Parietal lobe (tissue), 2 donors: ENCODE data around the gene NSUN7. TPM values are rescaled to one million over a fixed set of nuclear protein-coding genes. Genes with fewer than 3 reads are reported as not detected.

Experiments
- small RNA-seq: library from RNA; depleted of rRNA; stranded (forward); fragments of <200 nt; gene quantifications from one replicate; pipeline ENCODE3, GENCODE V24; 2014; ENCODE audit warnings: low replicate concordance
- total RNA-seq: library from RNA; depleted of rRNA; stranded (reverse); fragments of >200 nt; gene quantifications from one replicate; pipeline ENCODE4 v1.2.3, GENCODE V29; 2014

Gene NSUN7, protein sequence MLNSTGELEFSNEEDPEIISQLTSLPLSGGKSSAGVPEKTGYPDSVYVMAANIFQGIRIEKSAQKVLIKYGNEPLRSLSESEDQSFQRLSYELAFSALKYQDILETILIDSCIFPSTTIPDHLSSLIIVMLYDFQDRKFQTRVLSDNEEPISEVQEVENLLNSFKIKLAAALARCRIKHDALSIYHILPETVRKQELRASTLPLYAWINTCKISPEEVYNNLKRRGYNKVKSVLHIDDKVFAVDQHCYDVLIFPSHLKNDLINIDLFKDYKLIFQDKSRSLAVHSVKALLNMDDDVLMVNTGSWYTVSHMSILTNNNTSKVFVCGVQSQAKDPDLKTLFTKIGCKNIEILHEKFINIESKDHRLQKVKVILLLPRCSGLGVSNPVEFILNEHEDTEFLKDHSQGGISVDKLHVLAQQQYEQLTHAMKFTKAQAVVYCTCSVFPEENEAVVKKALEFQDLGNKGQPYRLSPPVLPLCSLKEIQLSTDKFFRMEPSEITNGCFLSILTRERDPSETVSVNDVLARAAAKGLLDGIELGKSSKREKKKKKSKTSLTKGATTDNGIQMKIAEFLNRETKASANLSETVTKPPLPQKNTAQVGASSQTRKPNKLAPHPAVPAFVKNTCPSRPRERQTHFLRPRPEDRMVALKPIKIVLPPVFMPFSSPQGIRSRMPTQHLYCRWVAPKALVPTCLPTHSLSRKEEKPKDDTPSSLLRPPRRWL
- total RNA-seq = 7.8 TPM

DNA sequence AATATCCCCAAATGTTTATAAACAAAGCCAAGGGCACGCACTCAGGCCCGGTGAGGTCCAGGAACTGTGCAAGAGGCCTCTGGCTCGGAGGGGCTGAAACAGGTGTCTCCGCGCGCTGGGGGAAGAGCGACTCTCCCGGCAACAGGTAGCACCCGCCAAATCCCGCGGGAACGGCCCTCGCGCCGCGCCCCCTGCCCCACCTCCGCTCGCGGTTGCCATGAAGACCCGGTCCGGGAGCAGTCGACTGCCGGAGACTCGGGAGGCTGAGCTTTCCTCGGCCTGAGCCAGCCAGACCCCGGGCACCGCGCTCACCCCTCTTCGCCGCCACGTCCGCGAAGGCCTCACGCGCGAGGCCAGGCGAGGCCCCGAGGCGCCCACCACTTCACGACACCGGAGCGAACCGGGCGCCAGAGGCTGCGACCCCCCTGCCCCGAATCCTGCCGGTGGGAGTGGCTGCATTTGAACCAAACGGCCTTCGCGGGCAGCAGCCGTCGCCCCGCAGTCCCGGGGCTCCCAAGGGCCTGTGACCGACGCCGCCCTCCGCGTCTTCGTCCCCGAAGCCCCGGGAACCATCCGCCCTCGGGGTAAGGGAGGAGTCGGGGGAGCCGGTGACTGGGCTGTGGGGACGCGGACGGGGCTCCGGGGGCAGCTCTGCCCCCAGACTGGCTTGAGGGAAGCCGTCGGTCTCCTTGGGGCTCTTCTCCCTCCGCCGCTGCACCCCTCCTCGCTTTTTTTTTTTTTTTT, at the start of gene NSUN7:
Gene NSUN7 (plus strand): TSS at position 239 of the 744 bp plus-strand sequence. CDS start 739 bp downstream, outside the sequence.

Small RNA genes within 50 kb of the gene (small RNA-seq; reads per million reads assigned to genes)
- not detected for gene RF00019

Other genes starting within 250 kb of the NSUN7 start
- 0.94 TPM for gene RBM47, start 120.1 kb upstream of the NSUN7 start, total RNA-seq